C1 segment of cervical spinal cord (tissue), 14 donors: ENCODE measurements around the gene PCSK4.
"Not testable (repeated sequence)": the region's sequence is repeated elsewhere in the genome, so short reads cannot be mapped to it uniquely, and the experiment has no call there.

Experiments
- DNase-seq, 14 donors: peaks; one replicate each; lab custom pipeline; 2025; lab: John Stamatoyannopoulos, UW

The PCSK4 gene

GRCh38 chr19:1522061-1522460 is 31.9 kb upstream of the PCSK4 start:
- no peak for DNase-seq

- peak in 11 of 14 donors; percentile 4 to 88 (median 53) for DNase-seq
Observed at GRCh38 chr19:1521636-1522035, 31.5 kb upstream of the PCSK4 start.

GRCh38 chr19:1520203-1520780 is 30.1 kb upstream of the PCSK4 start:
- no peak for DNase-seq

GRCh38 chr19:1519802-1520201 is 29.7 kb upstream of the PCSK4 start:
- DNase-seq: not testable (repeated sequence)

GRCh38 chr19:1518471-1518870 is 28.3 kb upstream of the PCSK4 start:
- no peak for DNase-seq

GRCh38 chr19:1516395-1516753 is 26.2 kb upstream of the PCSK4 start:
- no peak for DNase-seq

- no peak for DNase-seq
Observed at GRCh38 chr19:1514986-1515721, 25.0 kb upstream of the PCSK4 start.

- DNase-seq: no peak
Observed at GRCh38 chr19:1514295-1514661, 24.1 kb upstream of the PCSK4 start.

GRCh38 chr19:1513499-1514294 is 23.5 kb upstream of the PCSK4 start:
- DNase-seq: no peak

- no peak for DNase-seq
Observed at GRCh38 chr19:1512671-1513498, 22.7 kb upstream of the PCSK4 start, which contains the start of gene ADAMTSL5. Gene ADAMTSL5 (minus strand): TSS chr19:1513019. CDS start chr19:1510943, 2,076 bp downstream.

- DNase-seq: no peak
Observed at GRCh38 chr19:1511318-1512317, 21.5 kb upstream of the PCSK4 start.

GRCh38 chr19:1510807-1511206 is 20.7 kb upstream of the PCSK4 start:
- no peak for DNase-seq

GRCh38 chr19:1510442-1510806 is 20.3 kb upstream of the PCSK4 start:
- no peak for DNase-seq

GRCh38 chr19:1509602-1510441 is 19.7 kb upstream of the PCSK4 start:
- DNase-seq: no peak

GRCh38 chr19:1508507-1508856 is 18.3 kb upstream of the PCSK4 start:
- no peak for DNase-seq

GRCh38 chr19:1507763-1508506 is 17.8 kb upstream of the PCSK4 start:
- DNase-seq: peak; percentile 70 to 98 (median 90)

GRCh38 chr19:1507192-1507660 is 17.1 kb upstream of the PCSK4 start:
- no peak for DNase-seq

GRCh38 chr19:1505991-1506881 is 16.1 kb upstream of the PCSK4 start:
- DNase-seq: no peak
